ENCODE data around the gene STX1B.

Gene STX1B

GRCh38 chr16:30998852-30999761 lies 11.3 kb downstream of the STX1B start:
- DNase-seq, result no peak
- in situ Hi-C loops (cut with MboI; ENCODE audit: low pct_unique_long_range_greater_than_20kb, low sequenced_read_pairs), result no loop called here

GRCh38 chr16:30997725-30998711 lies 12.4 kb downstream of the STX1B start:
- DNase-seq, result no peak
- in situ Hi-C loops (cut with MboI; ENCODE audit: low pct_unique_long_range_greater_than_20kb, low sequenced_read_pairs), result no loop called here

GRCh38 chr16:30996985-30997724 lies 13.3 kb downstream of the STX1B start:
- DNase-seq, result no peak
- in situ Hi-C loops (cut with MboI; ENCODE audit: low pct_unique_long_range_greater_than_20kb, low sequenced_read_pairs), result no loop called here

GRCh38 chr16:30996324-30996984 lies 14.0 kb downstream of the STX1B start:
- no peak for DNase-seq
- in situ Hi-C loops (cut with MboI; ENCODE audit: low pct_unique_long_range_greater_than_20kb, low sequenced_read_pairs), result no loop called here

- in situ Hi-C loops (cut with MboI; ENCODE audit: low pct_unique_long_range_greater_than_20kb, low sequenced_read_pairs), result no loop called here
Observed at GRCh38 chr16:30995927-30996323, 14.5 kb downstream of the STX1B start.

GRCh38 chr16:30992931-30993816 lies 17.3 kb downstream of the STX1B start:
- DNase-seq, result peak; percentile 58
- in situ Hi-C loops (cut with MboI; ENCODE audit: low pct_unique_long_range_greater_than_20kb, low sequenced_read_pairs), result no loop called here

More at GRCh38 chr16:30995927-30996323, 14.5 kb downstream of the STX1B start:
- no peak for DNase-seq

- in situ Hi-C loops (cut with MboI; ENCODE audit: low pct_unique_long_range_greater_than_20kb, low sequenced_read_pairs), result no loop called here
- no peak for DNase-seq
Observed at GRCh38 chr16:30992276-30992780, 18.1 kb downstream of the STX1B start.

GRCh38 chr16:30991052-30991451 lies 19.4 kb downstream of the STX1B start:
- in situ Hi-C loops (cut with MboI; ENCODE audit: low pct_unique_long_range_greater_than_20kb, low sequenced_read_pairs), result no loop called here
- no peak for DNase-seq

GRCh38 chr16:30990105-30990504 lies 20.3 kb downstream of the STX1B start:
- in situ Hi-C loops (cut with MboI; ENCODE audit: low pct_unique_long_range_greater_than_20kb, low sequenced_read_pairs), result no loop called here

GRCh38 chr16:30989469-30990047 lies 20.9 kb downstream of the STX1B start:
- DNase-seq, result no peak
- in situ Hi-C loops (cut with MboI; ENCODE audit: low pct_unique_long_range_greater_than_20kb, low sequenced_read_pairs), result no loop called here

More at GRCh38 chr16:30990105-30990504, 20.3 kb downstream of the STX1B start:
- no peak for DNase-seq

- in situ Hi-C loops (cut with MboI; ENCODE audit: low pct_unique_long_range_greater_than_20kb, low sequenced_read_pairs), result no loop called here
- no peak for DNase-seq
Observed at GRCh38 chr16:30987581-30988190, 22.8 kb downstream of the STX1B start.

- DNase-seq, result no peak
- in situ Hi-C loops (cut with MboI; ENCODE audit: low pct_unique_long_range_greater_than_20kb, low sequenced_read_pairs), result no loop called here
Observed at GRCh38 chr16:30986129-30986991, 24.1 kb downstream of the STX1B start.

- no peak for DNase-seq
- in situ Hi-C loops (cut with MboI; ENCODE audit: low pct_unique_long_range_greater_than_20kb, low sequenced_read_pairs), result no loop called here
Observed at GRCh38 chr16:30985401-30986128, 24.9 kb downstream of the STX1B start.

- in situ Hi-C loops (cut with MboI; ENCODE audit: low pct_unique_long_range_greater_than_20kb, low sequenced_read_pairs), result no loop called here
- peak; percentile 85 for DNase-seq
Observed at GRCh38 chr16:30984669-30985400, 25.6 kb downstream of the STX1B start, which contains the start of gene HSD3B7. Gene HSD3B7 (plus strand): TSS chr16:30985207. CDS start chr16:30985659, 452 bp downstream.

All from KBM-7 (cell line).